GM12878 (cell line): ENCODE measurements around the gene FITM1. TPM values are rescaled to one million over a fixed set of nuclear protein-coding genes. Genes with fewer than 3 reads are reported as not detected.

Experiments
- CEBPB ChIP-seq, 2 experiments: fragments of 150-350 bp in 1 of 2; IDR thresholded peaks; 2 replicates each; pipeline ENCODE4 v1.6.1; 2012 to 2014; ENCODE audit warnings: low read depth in 2 of 2, low read length in 2 of 2, borderline replicate concordance in 1 of 2, inconsistent platforms in 1 of 2
- CUX1 ChIP-seq: IDR thresholded peaks from 2 replicates; pipeline ENCODE4 v1.6.1; 2012; ENCODE audit warnings: improper control_type of control experiment, low read depth, low read length; ENCODE audit not compliant: insufficient replicate concordance
- ETV6 ChIP-seq, 2 experiments: fragments of 450-650 bp in 1 of 2; IDR thresholded peaks in 1 of 2; conservative IDR thresholded peaks in 1 of 2; 2 replicates each; pipeline ENCODE4 v1.6.1; 2014; ENCODE audit warnings: antibody characterized with exemption in 1 of 2, borderline replicate concordance in 1 of 2, low read depth in 1 of 2, mild to moderate bottlenecking in 1 of 2, moderate library complexity in 1 of 2
- EZH2 ChIP-seq: IDR thresholded peaks from 2 replicates; pipeline ENCODE4 v1.6.1; 2012; ENCODE audit warnings: low read depth, mild to moderate bottlenecking, control low read depth, inconsistent platforms, low read length, borderline replicate concordance; ENCODE audit not compliant: control insufficient read depth
- GABPA ChIP-seq: IDR thresholded peaks from 2 replicates; pipeline ENCODE4 v1.6.1; 2014; ENCODE audit warnings: antibody characterized with exemption, low read depth, mild to moderate bottlenecking, inconsistent platforms
- MXI1 ChIP-seq: fragments of 150-350 bp; IDR thresholded peaks from 2 replicates; pipeline ENCODE4 v1.6.1; 2011; ENCODE audit warnings: low read depth, mild to moderate bottlenecking, inconsistent platforms, low read length, improper control_type of control experiment
- RELA ChIP-seq: fragments of 450-650 bp; IDR thresholded peaks from 2 replicates; pipeline ENCODE4 v1.8.0; 2014; ENCODE audit warnings: borderline replicate concordance; ENCODE audit not compliant: partially characterized antibody
- SIN3A ChIP-seq: IDR thresholded peaks from 2 replicates; pipeline ENCODE4 v1.6.1; 2012; ENCODE audit warnings: low read depth, low read length, improper control_type of control experiment
- SMAD5 ChIP-seq: IDR thresholded peaks from 2 replicates; pipeline ENCODE4 v1.6.1; 2016; ENCODE audit warnings: antibody characterized with exemption, low read depth
- TCF12 ChIP-seq: IDR thresholded peaks from 2 replicates; pipeline ENCODE4 v1.6.1; 2011; ENCODE audit warnings: low read depth, mild to moderate bottlenecking, low read length
- WRNIP1 ChIP-seq: IDR thresholded peaks from 2 replicates; pipeline ENCODE4 v1.6.1; 2011; ENCODE audit warnings: low read depth, low read length, improper control_type of control experiment, borderline replicate concordance
- ZBTB4 ChIP-seq: fragments of 450-650 bp; formaldehyde crosslinking; IDR thresholded peaks from 2 replicates; pipeline ENCODE4 v1.4.0; 2022; ENCODE audit warnings: mild to moderate bottlenecking, moderate library complexity
- ZNF207 ChIP-seq: fragments of 450-650 bp; IDR thresholded peaks from 2 replicates; pipeline ENCODE4 v1.6.1; 2014; ENCODE audit warnings: antibody characterized with exemption, mild to moderate bottlenecking, borderline replicate concordance
- ZNF217 ChIP-seq: fragments of 450-650 bp; IDR thresholded peaks from 2 replicates; pipeline ENCODE4 v1.6.1; 2017; ENCODE audit warnings: antibody characterized with exemption, mild to moderate bottlenecking
- polyA plus RNA-seq, 11 experiments: library from polyadenylated mRNA; depleted of rRNA in 4 of 11; unstranded in 6 of 11; stranded (reverse) in 5 of 11; fragments of >200 nt; fragmentation: Nextera tagmentation in 4 of 11; fragmentation: Illumina TruSeq in 1 of 11; extraction: Ambion mirVana in 4 of 11; extraction: Trizol in 1 of 11; gene quantifications; 1 replicate in 1 of 11; 2 replicates in 10 of 11; pipeline versions ENCODE4 v1.2.1 to v1.2.3, GENCODE V29; 2011 to 2016; ENCODE audit warnings: inconsistent platforms in 2 of 11, missing spikeins in 2 of 11, low read depth in 1 of 11
- total RNA-seq, 4 experiments: library from RNA; depleted of rRNA in 3 of 4; stranded (reverse); fragments of >200 nt in 3 of 4; fragmentation: Illumina TruSeq in 1 of 4; extraction: Trizol in 1 of 4; gene quantifications; 2 replicates each; pipeline versions ENCODE4 v1.2.1 to v1.2.3, GENCODE V29; 2013 to 2021
- TF ChIP-seq, protein P1 (sequence below): IDR thresholded peaks from 2 replicates; pipeline ENCODE4 v1.6.1; 2012; ENCODE audit warnings: low read depth, low read length, improper control_type of control experiment
- TF ChIP-seq, protein P2 (sequence below): IDR thresholded peaks from 2 replicates; pipeline ENCODE4 v1.6.1; 2011; ENCODE audit warnings: borderline replicate concordance, low read depth, mild to moderate bottlenecking, moderate library complexity, mixed read lengths, low read length; ENCODE audit not compliant: insufficient read depth; ENCODE audit errors: extremely low read length

Gene FITM1
- total and polyA plus RNA-seq, 10 of the 15 experiments (the other 5 are each of a cell fraction or from before 2014, with no cell fraction given), result 0.11 to 1.9 (median 0.45) TPM; not detected in 2

- 0 out of 2 replicates have a peak, but pooled peaks have one; percentile 37 for TF ChIP-seq TCF12
- no peak for TF ChIP-seq ZNF207
- no peak for TF ChIP-seq EZH2
- TF ChIP-seq SMAD5, result peak; percentile 24
- TF ChIP-seq ZNF217, result 0 out of 2 replicates have a peak, but pooled peaks have one; percentile 28
- TF ChIP-seq, protein P1, sequence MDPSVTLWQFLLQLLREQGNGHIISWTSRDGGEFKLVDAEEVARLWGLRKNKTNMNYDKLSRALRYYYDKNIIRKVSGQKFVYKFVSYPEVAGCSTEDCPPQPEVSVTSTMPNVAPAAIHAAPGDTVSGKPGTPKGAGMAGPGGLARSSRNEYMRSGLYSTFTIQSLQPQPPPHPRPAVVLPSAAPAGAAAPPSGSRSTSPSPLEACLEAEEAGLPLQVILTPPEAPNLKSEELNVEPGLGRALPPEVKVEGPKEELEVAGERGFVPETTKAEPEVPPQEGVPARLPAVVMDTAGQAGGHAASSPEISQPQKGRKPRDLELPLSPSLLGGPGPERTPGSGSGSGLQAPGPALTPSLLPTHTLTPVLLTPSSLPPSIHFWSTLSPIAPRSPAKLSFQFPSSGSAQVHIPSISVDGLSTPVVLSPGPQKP, result no peak
- TF ChIP-seq ETV6 (conservative IDR thresholded peaks at IDR 0.05 in 1 of 2, IDR thresholded peaks at IDR 0.05 in 1 of 2; ENCODE audit: borderline replicate concordance in 1 of 2, low read depth in 1 of 2), result no peak
- TF ChIP-seq RELA, result no peak
- TF ChIP-seq CUX1, result no peak
- TF ChIP-seq ZBTB4 (CRISPR knock-in tag), result no peak
- 0 out of 2 replicates have a peak, but pooled peaks have one; percentile 50 for TF ChIP-seq SIN3A
- no peak for TF ChIP-seq WRNIP1
- TF ChIP-seq, protein P2, sequence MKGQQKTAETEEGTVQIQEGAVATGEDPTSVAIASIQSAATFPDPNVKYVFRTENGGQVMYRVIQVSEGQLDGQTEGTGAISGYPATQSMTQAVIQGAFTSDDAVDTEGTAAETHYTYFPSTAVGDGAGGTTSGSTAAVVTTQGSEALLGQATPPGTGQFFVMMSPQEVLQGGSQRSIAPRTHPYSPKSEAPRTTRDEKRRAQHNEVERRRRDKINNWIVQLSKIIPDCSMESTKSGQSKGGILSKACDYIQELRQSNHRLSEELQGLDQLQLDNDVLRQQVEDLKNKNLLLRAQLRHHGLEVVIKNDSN, result no peak
- TF ChIP-seq CEBPB (IDR thresholded peaks at IDR 0.05; ENCODE audit: borderline replicate concordance in 1 of 2, low read depth in 2 of 2, low read length in 2 of 2), result no peak
- no peak for TF ChIP-seq GABPA
- peak; percentile 52; the same call in 1 of the 2 replicates for TF ChIP-seq MXI1
Measured at GRCh38 chr14:24171422-24172260, 41.2 kb downstream of the FITM1 start, which contains the start of gene REC8 (continued).
